Upper lobe of right lung (tissue), 1 donor: Measurements from ENCODE around the gene ARHGAP33. TPM values are rescaled to one million over a fixed set of nuclear protein-coding genes. Genes with fewer than 3 reads are reported as not detected.

Source experiments
- ATAC-seq: fragments of 200-7000 bp; cut with Tn5 transposase; one replicate; pipeline ENCODE4 v1.9.1; 2020; ENCODE audit warnings: mild to moderate bottlenecking, moderate library complexity
- DNase-seq: peaks from one replicate; pipeline ENCODE4 v3.0.0-alpha.2; 2020
- H3K27ac ChIP-seq: fragments of 200-600 bp; one replicate; pipeline ENCODE4 v1.8.0; 2022
- H3K27me3 ChIP-seq: fragments of 200-600 bp; one replicate; pipeline ENCODE4 v1.8.0; 2022; ENCODE audit warnings: mild to moderate bottlenecking
- H3K36me3 ChIP-seq: fragments of 200-600 bp; one replicate; pipeline ENCODE4 v1.8.0; 2022
- H3K4me1 ChIP-seq: fragments of 200-600 bp; one replicate; pipeline ENCODE4 v1.8.0; 2022
- H3K4me3 ChIP-seq: fragments of 200-600 bp; one replicate; pipeline ENCODE4 v1.8.0; 2022; ENCODE audit warnings: mild to moderate bottlenecking
- H3K9me3 ChIP-seq: fragments of 200-600 bp; one replicate; pipeline ENCODE4 v1.8.0; 2022
- intact Hi-C: fragments of 100-400 bp; cut with DNase I; formaldehyde crosslinking; loops from one replicate; pipeline ENCODE4 v1.11.0; 2022
- total RNA-seq: library from RNA; stranded (reverse); fragmentation: NEBNext Ultra II Directional; extraction: Animal tissue kit (Norgen Biotek cat#: 25700); gene quantifications from one replicate; pipeline ENCODE4 v1.2.1, GENCODE V29; 2021
- TF ChIP-seq, protein P1 (sequence below): fragments of 200-600 bp; IDR thresholded peaks from one replicate; pipeline ENCODE4 v1.8.0; 2022; ENCODE audit warnings: antibody characterized with exemption
- donor health status: DM: no; HTN: yes; CAD: no; lungs with severe emphysema.

Gene ARHGAP33
- total RNA-seq, 1 donor from 2014 or later = 6.8 TPM

DNA sequence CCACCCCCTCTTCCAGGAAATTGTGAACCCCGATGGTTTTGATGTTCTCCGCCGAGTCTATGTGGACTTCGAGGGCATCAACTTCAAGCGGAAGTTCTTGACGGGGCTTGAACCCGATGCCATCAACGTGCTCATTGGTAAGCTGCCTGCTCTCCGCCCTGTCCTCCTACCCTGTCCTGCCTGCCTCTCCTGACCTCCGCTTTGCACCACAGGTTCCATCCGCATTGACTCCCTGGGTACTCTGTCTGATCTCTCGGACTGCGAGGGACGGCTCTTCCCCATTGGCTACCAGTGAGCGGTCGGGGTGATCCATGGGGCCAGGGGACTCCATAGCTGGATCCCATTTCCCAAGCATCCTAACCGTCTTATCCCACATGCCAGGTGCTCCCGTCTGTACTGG lies 45.0 kb upstream of the ARHGAP33 start:
- Histone ChIP-seq H3K27ac (no peak overlapping the region), H3K9me3 (no peaks in the 10 kb centered on the region), H3K4me1 (no peaks in the 10 kb centered on the region), H3K27me3 (no peaks in the 10 kb centered on the region), H3K4me3 (no peak overlapping the region), H3K36me3 (peaks cover 89% of the 10 kb centered on the region)
- intact Hi-C loops = no loop called here
- TF ChIP-seq, protein P1, sequence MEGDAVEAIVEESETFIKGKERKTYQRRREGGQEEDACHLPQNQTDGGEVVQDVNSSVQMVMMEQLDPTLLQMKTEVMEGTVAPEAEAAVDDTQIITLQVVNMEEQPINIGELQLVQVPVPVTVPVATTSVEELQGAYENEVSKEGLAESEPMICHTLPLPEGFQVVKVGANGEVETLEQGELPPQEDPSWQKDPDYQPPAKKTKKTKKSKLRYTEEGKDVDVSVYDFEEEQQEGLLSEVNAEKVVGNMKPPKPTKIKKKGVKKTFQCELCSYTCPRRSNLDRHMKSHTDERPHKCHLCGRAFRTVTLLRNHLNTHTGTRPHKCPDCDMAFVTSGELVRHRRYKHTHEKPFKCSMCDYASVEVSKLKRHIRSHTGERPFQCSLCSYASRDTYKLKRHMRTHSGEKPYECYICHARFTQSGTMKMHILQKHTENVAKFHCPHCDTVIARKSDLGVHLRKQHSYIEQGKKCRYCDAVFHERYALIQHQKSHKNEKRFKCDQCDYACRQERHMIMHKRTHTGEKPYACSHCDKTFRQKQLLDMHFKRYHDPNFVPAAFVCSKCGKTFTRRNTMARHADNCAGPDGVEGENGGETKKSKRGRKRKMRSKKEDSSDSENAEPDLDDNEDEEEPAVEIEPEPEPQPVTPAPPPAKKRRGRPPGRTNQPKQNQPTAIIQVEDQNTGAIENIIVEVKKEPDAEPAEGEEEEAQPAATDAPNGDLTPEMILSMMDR = no peak
- ATAC-seq = no peak
- DNase-seq = no peak

DNA sequence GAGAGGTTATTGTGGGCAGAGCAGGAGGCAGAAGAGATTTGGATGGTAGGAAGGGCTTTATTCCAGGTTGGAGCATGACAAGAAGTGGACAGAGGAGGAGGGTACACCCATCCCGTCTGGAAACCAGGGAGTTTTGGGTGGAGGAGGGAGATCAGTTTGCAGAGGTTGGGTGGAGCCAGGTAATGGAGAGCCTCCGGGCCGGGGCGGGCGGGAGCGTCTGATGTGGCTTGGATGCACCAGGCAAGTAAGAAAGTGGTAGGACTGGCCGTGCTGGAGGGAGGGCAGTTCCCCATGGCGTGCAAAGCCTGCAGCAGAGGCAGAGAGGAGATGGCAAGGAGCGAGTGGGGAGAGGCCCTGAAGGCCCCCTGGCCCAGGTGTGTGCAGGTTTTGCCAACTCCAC lies 44.0 kb upstream of the ARHGAP33 start:
- TF ChIP-seq, protein P1 = no peak
- Histone ChIP-seq H3K4me3 (no peak overlapping the region), H3K9me3 (no peaks in the 10 kb centered on the region), H3K4me1 (no peaks in the 10 kb centered on the region), H3K36me3 (peaks cover 83% of the 10 kb centered on the region), H3K27me3 (no peaks in the 10 kb centered on the region), H3K27ac (no peak overlapping the region)
- intact Hi-C loops = no loop called here
- ATAC-seq (no peak), DNase-seq (no peak)

DNA sequence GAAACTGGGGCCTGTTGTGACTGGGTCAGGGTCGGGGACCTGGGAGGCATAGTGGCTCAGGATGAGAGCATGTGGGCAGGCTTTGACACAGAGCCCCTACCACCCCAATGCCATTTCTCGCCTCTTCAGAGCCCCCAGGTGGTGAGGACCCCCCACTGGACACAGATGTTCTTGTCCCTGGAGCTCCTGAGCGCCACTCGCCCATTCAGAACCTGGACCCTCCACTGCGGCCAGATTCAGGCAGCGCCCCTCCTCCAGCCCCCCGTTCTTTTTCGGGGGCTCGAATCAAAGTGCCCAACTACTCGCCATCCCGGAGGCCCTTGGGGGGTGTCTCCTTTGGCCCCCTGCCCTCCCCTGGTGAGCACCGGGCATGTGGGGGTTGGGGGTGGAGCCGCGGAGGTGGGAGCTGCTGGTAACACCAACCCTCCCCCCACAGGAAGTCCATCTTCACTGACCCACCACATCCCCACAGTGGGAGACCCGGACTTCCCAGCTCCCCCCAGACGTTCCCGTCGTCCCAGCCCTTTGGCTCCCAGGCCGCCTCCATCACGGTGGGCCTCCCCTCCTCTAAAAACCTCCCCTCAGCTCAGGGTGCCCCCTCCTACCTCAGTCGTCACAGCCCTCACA lies 43.5 kb upstream of the ARHGAP33 start:
- H3K27me3 ChIP-seq = no peaks in the 10 kb centered on the region
- DNase-seq (no peak), ATAC-seq (no peak)
- peaks cover 83% of the 10 kb centered on the region for H3K36me3 ChIP-seq
- no peak overlapping the region for H3K27ac ChIP-seq
- H3K4me1 ChIP-seq = no peaks in the 10 kb centered on the region
- H3K4me3 ChIP-seq = no peak overlapping the region
- H3K9me3 ChIP-seq = no peaks in the 10 kb centered on the region
- TF ChIP-seq, protein P1 = no peak
- intact Hi-C loops = no loop called here

DNA sequence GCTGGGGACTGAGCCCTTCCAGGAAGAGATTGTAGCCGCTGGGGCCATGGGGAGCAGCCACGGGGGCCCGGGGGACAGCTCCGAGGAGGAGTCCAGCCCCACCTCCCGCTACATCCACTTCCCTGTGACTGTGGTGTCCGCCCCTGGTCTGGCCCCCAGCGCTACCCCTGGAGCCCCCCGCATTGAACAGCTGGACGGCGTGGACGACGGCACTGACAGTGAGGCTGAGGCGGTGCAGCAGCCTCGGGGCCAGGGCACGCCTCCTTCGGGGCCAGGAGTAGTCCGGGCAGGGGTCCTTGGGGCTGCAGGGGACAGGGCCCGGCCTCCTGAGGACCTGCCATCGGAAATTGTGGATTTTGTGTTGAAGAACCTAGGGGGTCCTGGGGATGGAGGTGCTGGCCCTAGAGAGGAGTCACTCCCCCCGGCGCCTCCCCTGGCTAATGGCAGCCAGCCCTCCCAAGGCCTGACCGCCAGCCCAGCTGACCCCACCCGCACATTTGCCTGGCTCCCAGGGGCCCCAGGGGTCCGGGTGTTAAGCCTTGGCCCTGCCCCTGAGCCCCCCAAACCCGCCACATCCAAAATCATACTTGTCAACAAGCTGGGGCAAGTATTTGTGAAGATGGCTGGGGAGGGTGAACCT lies 42.7 kb upstream of the ARHGAP33 start:
- Histone ChIP-seq H3K27ac (no peak overlapping the region), H3K36me3 (peaks cover 83% of the 10 kb centered on the region), H3K4me3 (no peak overlapping the region), H3K9me3 (no peaks in the 10 kb centered on the region), H3K4me1 (no peaks in the 10 kb centered on the region), H3K27me3 (no peaks in the 10 kb centered on the region)
- ATAC-seq = no peak
- intact Hi-C loops = no loop called here
- DNase-seq = no peak
- TF ChIP-seq, protein P1 = no peak

DNA sequence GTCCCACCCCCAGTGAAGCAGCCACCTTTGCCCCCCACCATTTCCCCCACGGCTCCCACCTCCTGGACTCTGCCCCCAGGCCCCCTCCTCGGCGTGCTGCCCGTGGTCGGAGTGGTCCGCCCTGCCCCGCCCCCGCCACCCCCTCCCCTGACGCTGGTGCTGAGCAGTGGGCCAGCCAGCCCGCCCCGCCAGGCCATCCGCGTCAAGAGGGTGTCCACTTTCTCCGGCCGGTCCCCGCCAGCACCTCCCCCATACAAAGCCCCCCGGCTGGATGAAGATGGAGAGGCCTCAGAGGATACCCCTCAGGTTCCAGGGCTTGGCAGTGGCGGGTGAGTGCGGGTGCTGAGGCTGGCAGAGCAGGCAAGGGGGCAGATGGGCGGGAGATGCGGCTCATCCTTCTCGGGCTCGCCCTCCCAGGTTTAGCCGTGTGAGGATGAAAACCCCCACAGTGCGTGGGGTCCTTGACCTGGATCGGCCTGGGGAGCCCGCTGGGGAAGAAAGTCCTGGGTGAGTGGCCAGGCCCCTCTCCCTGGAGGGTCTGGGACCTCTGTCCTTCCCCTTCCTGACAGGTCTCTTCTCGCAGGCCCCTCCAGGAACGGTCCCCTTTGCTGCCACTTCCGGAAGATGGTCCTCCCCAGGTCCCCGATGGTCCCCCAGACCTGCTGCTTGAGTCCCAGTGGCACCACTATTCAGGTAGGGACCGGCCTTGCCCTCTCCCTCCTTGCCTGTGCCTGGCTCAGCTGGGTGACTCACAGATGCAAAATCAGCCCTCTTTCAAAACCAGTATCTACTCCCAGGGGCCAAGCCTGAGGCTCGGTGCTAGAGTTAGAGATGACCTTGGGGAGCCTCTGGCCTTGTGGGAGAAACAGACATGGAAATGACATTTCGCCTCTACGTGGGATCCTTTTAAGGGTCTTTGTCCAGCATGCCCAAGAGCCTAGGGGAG lies 41.9 kb upstream of the ARHGAP33 start:
- Histone ChIP-seq H3K4me3 (no peak overlapping the region), H3K36me3 (peaks cover 83% of the 10 kb centered on the region), H3K27ac (no peak overlapping the region), H3K27me3 (no peaks in the 10 kb centered on the region), H3K4me1 (no peaks in the 10 kb centered on the region), H3K9me3 (no peaks in the 10 kb centered on the region)
- TF ChIP-seq, protein P1 = no peak
- intact Hi-C loops = no loop called here
- ATAC-seq (no peak), DNase-seq (no peak)
